ENCODE data around the gene MAPK9.
A peak's percentile ranks its signal among the peaks of the same experiment; 100 is the strongest.

MAPK9 gene

DNA sequence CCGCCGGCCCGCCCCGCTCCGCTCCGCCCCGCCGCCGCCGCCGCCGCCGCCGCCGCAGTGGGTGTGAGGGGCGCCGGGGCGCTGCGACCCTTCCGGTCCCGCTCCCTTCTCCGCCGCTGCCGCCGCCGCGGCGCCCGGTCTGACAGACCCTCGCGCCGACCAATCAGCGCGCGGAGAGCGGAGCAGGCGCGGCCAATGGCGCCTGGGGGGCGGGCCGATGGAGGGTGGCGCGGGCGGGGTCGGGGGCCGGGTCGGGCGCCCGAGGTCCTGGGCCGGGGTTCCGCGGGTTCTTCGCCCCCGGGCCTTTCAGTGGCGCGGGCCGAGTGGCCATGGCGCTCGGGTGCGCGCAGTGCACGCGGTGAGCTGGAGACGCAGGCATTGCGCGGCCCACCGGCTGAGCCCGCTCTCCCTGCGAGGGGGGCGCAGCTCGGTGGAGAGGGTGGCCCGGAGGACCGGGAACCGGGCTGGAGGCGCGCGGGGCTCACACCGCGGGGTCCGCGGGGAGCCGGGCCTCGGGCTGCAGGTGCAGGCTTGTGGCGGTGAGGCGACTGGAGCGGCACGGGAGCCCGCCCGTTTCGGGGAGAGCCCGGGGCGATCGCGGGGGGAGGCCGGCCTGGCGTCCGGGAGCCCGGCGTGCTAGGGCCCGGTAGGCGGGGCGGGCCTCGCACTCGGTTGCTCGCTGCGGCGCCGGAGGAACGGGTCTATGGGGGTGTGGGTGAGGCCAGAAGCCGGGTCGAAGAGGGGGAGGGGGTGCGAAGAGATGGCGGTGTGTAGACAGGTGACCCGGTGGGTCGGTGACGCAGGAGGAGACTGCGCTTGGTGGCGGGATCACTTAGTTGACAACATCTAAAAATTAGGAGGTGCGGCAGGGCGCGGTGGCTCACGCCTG lies at the start of gene MAPK9:
Gene MAPK9 (minus strand): TSS at position 141 of the 889 bp plus-strand sequence. CDS start 11,522 bp downstream, outside the sequence.
- peak; percentile 39 for DNase-seq

DNA sequence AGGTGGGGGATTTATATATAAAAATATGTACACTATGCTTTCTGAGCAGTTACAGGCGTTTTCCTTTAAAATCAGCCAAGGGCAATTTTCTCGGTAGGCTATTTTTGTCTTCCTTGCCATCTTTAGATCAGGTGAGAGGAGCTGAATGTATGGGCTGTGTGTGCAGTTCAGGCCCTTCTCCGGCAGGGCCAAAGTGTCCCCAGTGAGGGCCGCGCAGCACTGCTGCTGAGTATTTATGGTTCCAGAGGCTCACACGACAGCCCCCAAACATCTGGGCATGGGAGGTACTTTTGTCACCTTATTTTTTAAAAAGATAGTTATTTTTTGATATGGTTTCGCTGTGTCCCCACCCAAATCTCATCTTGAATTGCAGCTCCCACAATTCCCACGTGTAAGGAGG lies 49.7 kb upstream of the MAPK9 start:
- DNase-seq: no peak

DNA sequence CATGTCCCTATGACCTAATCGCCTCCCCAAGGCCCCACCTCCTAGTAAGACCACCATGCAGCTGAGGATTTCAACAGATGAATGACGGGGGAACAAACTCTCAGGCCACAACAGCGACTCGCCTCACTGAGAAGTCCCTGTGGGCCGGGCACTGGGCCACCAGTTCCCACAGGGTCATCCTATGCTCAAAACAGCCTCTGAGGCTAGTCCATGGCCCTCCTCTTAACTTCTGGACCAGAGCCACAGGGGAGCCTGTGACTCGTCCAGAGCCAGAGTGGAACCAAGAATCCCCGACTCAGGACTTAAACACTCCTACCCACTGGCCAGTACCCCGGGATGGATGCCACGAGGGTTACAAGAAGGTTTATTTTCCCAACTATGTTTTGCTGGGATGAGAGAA lies 49.0 kb upstream of the MAPK9 start:
- no peak for DNase-seq

DNA sequence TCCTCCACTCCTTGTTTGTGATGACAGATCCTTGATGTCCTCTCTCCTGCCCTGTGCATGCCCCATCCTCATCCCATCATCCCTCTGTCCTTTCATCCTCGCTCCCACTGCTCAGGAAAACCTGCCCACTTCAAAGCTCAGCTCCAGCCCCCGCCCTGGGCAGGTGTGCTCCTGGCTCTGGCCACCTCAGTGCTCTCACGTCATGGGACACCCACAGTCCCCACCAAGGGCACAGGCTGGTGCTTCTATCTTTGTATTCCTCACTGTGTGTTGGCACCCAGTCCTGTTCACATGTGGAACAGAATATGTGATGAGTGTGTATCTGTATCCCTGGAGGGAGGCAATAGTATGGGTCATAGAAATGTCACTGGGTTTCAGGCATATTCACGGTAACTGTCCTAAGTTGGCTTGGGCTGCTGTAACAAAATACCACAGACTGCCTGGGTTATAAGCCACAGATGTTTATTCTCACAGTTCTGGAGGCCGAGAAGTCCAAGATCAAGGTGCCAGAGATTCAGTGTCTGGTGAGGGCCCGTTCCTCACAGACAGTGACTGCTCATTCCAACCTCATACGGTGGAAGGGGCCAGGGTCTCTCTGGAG lies 47.8 kb upstream of the MAPK9 start:
- DNase-seq: no peak

DNA sequence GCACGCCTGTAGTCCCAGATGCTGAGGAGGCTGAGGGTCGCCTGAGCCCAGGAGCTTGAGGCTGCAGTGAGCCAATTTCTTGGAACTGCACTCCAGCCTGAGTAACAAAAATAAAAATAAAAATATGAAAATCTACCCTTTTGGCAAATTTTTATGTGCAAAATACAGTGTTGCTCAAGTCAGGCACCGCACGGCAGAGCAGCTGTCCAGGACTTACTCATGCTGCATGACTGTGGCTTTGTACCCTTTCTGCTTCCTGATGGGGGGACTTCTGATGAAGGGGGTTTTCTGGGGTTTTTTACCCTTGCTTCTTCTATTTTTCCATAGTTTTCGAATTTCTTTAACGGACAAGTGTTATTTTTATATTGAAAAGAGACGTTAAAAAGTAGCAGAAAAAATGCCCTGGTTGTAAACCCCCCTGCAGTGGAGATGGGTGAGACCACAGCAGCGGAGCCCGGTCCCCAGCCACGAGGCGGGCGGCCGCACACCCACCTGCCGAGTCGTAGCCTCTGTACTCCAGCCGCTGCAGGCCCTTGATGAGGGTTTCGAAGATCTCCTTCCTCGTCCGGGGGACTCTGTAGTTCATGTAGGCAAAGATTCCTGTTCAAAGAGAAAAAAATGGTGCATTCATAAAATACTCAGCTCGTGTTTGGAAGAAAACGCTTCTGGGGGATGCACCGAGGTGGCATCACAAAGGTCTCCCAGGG lies 46.3 kb upstream of the MAPK9 start:
- no peak for DNase-seq

DNA sequence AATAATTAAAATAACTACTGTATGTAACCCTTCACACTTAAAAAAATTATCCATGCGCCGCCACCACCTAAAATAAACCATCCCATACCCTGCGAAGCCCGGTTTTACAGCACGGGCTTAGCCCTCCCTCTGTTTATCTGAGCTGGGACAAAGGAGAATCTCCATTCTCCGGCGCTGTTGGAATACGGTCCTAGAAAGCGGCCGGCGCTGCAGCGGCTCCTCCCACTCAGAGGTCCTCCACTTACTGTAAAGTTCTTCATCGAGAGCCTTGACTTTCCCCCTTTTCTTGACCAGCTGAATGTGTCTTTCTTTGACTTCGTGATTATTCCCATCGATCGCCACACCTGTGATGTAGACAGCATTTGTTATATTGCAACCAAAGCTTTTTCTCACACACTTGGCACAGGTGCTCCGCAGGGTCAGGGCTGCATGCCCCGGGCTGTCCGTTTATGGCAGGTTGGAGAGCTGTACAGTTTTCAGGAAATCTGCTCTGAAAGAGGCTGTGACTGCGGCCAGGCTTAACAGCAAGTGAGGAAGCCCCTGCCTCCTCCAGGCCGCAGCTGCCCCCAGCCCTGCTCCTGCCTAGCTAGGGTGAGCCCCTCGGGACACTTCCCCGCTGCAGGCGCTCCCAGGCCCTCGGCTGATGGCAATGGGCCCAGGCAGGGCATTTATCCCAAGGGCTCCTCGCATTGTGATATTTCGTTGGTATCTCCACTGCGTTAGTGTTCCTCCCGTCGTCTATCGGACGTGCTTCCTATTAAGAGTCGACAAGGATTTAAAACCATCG lies 44.5 kb upstream of the MAPK9 start:
- DNase-seq: no peak

DNA sequence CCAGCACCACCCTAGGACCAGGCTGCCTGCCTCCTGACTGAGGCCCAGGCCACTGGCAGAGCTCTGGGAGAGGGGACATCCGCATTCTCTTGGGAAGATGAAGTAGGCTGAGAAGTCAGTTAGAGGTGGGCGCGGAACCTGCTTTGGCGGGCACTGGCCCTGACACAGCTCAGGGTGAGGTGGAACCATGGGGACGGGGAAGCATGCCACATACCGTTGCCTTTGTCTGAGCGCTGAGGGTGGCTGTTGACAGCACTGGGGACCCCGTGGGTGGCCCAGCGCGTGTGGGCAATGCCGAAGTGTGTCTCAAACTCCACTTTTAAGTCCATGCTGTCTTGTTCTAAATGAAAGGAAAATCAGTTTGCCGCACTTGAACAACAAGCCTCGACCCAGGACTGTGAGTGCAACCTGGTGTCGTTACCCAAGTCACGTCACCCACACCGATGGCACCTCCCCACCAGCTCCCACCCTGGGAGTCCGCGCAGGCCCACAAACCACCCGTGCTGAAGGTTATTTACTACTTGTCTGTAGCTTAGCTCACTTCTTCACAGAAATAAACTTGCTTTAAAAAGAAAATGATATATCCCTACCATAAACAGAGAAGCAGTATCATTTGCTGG lies 43.8 kb upstream of the MAPK9 start:
- DNase-seq: no peak

DNA sequence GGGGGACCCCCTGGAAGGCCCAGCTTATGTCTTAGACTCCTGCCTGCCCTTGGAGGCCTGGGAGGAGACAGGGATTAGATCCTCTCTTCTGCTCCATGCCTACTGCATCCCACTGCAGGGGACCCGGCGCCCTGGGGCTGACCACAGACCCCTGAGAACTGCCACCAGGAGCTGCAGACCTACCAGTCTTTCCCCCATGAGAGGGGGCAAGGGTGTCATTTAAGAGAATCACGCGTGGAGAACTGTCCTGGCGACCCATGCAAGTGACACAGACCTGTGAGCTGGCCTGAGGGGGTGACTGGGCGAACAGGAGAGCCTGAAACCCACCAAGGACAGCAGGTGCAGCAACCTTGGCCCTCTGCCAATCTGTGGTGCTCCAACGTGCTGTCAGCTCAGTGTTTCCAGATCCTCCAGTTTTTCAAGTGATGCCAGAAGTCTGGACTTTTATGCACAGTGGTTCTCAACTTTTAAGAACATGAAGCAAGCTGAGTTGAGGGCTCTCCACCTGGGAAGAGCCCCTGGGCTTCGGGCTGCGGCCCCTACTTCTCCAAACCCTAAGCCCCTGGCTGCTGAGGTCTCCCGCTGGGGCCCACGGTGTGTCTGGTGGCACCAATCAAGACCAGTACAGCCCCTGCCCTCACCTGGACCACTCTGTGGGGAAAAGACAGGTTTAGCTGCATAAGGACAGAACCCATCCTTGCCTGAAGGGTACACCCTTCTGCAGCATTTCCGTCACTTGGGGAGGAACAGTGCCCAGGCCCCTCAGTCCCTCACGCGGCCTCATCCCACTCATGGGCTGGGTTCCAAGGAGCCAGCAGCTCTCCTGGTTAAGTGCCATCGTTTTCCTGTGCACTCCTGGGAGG lies 43.1 kb upstream of the MAPK9 start:
- no peak for DNase-seq

DNA sequence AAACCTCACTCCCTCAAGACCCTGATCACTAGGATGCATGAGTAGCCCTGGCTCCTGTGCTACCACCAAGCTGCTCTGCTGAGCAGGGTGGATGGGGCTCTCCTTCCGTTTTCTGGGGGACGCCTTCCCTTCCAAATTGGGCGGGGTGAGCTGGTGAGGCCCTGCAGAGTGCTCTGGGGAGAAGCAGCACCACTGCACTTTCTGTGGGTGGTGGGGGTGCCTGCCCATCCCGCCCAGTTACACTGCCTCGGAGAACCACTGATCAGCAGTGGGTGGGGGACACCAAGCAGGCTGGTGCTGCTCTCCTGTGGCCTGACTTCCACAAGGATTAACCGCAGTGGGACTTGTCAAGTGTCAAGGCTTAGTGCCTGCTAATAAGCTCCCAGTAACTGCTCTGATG lies 42.3 kb upstream of the MAPK9 start:
- no peak for DNase-seq

DNA sequence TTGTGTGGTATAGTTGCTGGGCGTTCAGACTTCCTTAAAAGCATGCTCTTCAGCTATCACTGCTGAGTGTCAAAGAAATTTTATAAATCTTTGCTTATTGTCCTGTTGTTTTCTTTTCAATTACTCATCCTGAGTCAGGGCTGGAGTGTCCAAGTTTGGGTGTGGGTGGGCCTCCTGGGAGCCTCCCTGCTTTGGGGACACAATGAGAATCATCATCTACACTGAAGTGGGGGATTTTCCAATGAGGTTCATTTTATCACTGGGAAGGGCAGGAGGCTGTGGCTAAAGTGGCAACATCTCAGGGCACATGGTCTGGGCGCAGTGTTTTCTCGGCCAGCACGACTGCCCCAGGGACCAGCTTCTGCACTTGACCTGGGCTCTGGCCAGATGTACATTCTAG lies 41.8 kb upstream of the MAPK9 start:
- DNase-seq: no peak

DNA sequence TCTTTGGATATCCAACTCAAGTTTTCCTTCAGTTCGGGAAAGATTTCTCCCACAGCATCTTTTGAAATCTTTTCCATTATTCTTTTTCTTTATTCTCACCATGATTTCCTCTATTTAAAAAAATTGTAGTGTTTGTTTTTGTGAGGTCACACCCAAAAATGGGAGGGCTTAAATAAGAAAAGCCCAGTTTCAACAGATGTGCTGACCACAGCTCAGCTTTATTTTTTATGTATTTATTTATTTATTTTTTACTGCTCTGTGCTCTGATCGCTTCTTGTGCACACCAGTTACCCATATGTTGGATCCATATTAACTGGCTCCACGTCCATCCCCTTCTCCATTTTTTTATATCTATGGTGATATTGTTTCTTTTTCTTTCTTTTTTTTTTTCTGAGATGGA lies 41.0 kb upstream of the MAPK9 start:
- DNase-seq: no peak

DNA sequence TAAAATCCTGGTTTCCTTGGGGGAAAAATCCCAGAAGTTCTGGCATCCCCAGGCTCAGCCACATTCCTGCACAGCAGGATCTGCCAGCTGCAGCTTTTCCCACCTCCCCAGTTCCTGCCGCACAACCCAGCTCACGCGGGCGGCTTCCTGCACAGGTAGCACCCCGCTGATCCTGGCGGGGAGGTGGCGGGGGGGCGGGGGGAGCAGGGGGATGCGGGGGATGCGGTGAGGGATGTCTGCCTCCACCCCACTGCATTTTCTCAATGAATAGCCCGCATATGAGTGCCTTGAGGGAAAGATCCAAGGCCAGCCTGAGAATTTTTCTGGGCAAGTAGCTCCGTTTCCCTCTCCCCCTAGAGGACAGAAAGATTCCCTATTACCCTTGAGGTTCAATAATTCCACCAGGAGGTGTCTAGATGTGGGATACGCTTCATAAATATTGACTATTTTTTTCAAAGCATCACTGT lies 40.2 kb upstream of the MAPK9 start:
- DNase-seq: no peak

DNA sequence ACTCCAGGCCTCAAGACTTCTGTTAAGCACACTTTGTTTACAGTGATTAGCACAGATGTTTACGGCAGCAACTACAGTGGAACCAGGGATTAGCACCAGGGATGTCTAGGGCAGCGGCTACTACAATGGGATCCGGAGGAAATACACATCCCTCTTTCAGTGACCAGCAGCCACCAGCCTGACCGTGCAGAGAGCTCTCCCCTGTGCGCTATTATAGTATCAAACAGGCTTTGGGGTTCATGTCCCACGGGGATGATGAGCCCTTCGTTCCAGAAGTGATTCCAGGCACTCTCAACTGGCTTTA lies 39.7 kb upstream of the MAPK9 start:
- no peak for DNase-seq

DNA sequence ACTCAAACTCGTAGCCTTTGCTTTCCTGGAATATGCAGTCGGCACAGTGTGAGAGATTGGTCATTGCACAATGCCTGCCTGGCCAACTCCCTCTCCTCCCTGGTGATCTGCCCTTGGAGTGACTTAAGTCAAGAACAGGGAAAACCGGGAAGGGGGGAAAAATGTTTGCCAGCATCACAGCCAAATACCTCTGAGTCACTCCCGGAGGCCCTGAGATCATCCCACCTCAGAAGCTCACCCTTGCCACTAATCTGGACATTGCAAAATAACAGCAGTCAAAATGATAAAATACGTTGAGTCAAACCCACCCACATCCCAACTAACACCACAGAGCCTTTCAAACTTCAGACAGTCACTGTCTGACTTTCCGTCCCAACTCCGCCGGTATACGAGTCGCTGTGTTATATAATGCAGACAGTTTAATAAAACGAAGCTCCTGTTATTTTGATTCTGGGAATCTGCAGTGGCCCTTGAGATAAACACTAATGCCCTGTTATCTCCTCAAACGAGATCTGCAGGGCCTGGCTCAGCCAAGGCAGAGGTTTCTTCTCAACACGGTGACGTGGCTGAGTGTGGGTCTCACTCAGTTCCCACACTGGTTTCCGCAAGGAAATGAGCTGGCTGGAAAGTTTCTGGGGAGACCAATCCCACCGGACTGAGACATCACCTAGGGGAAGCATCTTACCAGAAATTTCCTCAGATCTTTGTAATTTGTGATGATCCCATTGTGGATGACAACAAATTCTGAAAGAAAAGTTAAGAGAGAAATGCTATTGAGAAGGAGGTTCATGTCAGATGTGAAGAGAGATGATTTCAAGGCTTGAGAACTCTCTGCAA lies 39.1 kb upstream of the MAPK9 start:
- DNase-seq: no peak

DNA sequence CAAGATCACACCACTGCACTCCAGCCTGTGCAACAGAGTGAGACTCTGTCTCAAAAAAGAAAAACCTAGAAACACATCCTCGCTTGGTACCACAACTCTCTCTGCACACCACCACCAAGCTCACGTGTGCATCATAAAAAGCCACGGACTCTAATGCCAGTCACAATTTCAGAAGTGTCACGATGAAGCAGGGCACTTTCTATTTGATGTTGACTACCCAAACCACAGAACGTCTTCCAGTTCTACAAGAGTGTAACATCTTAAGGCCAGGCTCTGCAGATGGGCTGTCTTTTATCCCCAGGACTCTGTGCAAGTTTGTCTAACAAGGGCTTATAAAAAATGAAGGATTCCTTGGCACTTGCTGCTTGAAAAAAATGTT lies 38.4 kb upstream of the MAPK9 start:
- no peak for DNase-seq

DNA sequence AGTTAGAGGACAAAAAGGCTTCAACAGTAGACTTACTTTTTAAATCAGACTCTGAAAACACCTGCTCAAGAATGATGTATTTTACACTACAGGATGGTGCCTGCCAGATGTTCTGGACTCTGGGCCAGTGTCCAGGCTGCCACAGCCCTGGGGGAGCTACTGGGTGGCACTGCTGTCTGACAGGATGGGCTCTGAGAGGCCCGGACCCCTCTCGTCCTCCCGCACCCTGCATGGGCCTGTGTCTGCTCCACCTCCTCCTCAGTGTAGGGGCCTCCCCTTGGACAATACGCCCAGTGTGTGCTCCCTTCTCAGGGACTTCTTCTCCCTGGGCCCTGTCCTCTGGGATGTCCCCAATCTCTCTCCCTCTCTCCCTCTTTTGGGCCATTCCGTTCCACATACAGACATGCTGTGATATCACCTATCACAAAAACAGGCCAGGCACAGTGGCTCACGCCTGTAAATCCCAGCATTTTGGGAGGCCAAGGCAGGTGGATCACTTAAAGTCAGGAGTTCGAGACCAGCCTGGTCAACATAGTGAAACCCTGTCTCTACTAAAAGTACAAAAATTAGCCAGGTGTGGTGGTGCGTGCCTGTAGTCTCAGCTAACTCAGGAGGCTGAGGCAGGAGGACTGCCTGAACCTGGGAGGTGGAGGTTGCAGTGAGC lies 37.9 kb upstream of the MAPK9 start:
- no peak for DNase-seq

DNA sequence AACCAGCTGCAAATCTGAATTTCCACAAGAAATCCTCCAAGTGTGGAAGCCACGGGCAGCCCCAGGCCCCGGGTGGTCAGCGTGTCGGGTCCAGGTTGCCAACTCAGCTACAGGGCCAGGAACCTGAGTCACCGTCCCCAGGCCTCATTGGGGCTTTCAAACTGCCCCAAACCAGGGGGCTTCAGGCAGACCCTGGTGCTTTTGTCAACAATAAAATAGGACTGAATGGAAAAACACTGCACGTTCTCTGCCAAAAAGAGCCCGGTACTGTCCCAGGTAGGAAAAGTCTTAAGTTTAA lies 37.2 kb upstream of the MAPK9 start:
- no peak for DNase-seq

DNA sequence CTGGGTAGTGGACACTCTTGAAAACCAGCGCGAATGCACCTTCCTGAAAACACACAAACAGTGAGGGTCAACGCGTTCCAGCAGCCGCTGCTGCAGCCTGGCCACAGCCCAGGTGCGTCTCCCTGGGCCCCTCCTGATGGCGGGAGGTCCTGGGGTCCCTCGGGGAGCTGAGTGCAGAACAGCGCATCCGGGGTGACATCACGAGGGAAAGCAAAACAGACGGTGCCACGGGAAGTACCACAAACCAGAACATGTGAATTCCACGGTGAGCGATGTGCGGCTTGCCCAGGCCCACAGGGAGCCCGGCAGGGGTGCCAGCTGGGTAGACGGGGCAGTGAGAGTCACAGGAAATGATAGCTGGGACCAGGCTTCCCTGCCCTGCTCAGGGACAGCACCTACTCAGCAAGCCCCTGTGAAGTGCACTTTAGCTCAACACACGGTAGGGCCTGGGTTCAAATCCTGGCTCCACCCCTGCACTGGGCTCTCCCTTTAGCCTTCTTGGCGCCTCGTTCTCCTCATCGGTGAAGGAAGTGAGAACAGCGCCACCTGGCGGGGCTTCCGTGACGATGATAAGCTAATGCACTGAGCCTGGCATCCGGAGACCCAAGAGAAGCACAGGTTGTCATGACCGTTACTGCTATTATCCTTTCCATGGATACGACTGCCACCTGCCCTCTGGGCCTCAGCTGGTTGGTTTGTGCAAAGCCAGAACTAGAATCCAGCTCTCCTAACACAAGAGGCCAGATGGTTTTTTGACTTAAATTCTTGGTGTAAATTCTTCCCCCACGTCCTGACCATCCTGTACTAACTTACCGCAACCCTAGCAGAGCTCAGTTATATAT lies 36.6 kb upstream of the MAPK9 start:
- peak; percentile 46 for DNase-seq

DNA sequence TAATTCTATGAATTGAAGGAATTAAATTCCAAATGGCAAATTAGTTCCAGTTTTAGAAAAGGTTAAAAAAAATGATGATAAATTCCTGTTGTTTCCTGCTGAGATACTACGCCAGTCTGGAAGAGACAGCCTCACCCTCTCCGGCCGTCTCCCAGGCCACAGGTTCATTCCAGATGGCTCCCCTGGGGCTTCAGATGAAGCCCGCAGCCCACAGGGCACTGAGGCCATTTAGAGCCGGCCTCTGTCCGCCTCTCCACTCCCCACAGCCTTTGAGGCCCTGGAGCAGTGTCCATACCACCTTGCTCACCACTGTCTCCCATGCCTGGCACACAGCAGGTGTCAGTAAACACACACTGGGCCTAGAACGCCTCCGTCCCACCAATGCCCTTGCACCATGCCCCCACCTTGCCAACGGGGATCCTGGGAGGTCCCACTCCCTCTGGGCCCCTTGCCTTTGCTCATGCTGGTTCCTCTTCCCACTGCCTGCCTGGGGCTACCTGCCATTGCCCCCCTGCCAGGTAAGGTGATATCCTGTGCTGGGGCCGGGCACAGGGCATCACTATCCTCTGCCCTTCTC lies 35.2 kb upstream of the MAPK9 start:
- no peak for DNase-seq
